B cell (primary cell): Measurements from ENCODE around the gene HIC1. TPM values are rescaled to one million over a fixed set of nuclear protein-coding genes. Genes with fewer than 3 reads are reported as not detected.

ENCODE experiments used
- ATAC-seq: fragments of 200-7000 bp; cut with Tn5 transposase; one replicate; pipeline ENCODE4 v1.10.0; 2021; ENCODE audit warnings: low read depth, mild to moderate bottlenecking, moderate number of reproducible peaks, moderate library complexity
- CTCF ChIA-PET: fragments of 350-600 bp; sonication (Branson Sonifier 250); formaldehyde crosslinking; loops from one replicate; lab custom pipeline; 2021; ENCODE audit warnings: antibody characterized with exemption, inconsistent platforms; lab: Charles Lee
- POLR2A ChIA-PET: fragments of 350-600 bp; sonication (Branson Sonifier 250); formaldehyde crosslinking; loops from one replicate; lab custom pipeline; 2021; ENCODE audit warnings: antibody characterized with exemption; lab: Charles Lee
- DNase-seq: peaks from one replicate; pipeline ENCODE4 v3.0.0; 2013
- H2AFZ ChIP-seq: 2 replicates; pipeline ENCODE4 v1.6.1; 2012; ENCODE audit warnings: mild to moderate bottlenecking, low read depth, low read length; ENCODE audit not compliant: insufficient read depth, poor library complexity, severe bottlenecking
- H3K27ac ChIP-seq, 2 donors: 1 replicate in 1 of 2; 2 replicates in 1 of 2; pipeline ENCODE4 v1.5.1; 2012 to 2013; ENCODE audit warnings: low read length in 2 of 2, mild to moderate bottlenecking in 2 of 2, moderate library complexity in 1 of 2
- H3K27me3 ChIP-seq, 4 experiments: fragments of 200-600 bp in 1 of 4; sonication (generic) in 1 of 4; replicated peaks in 1 of 4; 1 replicate in 2 of 4; 2 replicates in 2 of 4; pipeline versions ENCODE4 v1.6.1 to v1.7.0; 2013 to 2016; ENCODE audit warnings: low read length in 3 of 4, mild to moderate bottlenecking in 2 of 4, mixed read lengths in 1 of 4, moderate library complexity in 1 of 4; ENCODE audit not compliant: insufficient read depth in 4 of 4, control insufficient read depth in 3 of 4; ENCODE audit errors: control extremely low read depth in 1 of 4
- H3K36me3 ChIP-seq, 2 experiments: replicated peaks in 1 of 2; 1 replicate in 1 of 2; 2 replicates in 1 of 2; pipeline versions ENCODE4 v1.6.1 to v1.7.1; 2013; ENCODE audit warnings: low read length in 1 of 2; ENCODE audit not compliant: insufficient read depth in 2 of 2, control insufficient read depth in 1 of 2; ENCODE audit errors: control extremely low read depth in 1 of 2, extremely low read depth in 1 of 2
- H3K4me1 ChIP-seq, 2 donors: fragments of 200-600 bp in 1 of 2; sonication (generic) in 1 of 2; 1 replicate in 1 of 2; 2 replicates in 1 of 2; pipeline versions ENCODE4 v1.5.1 to v1.6.1; 2013 to 2017; ENCODE audit warnings: low read length in 2 of 2; ENCODE audit not compliant: control insufficient read depth in 2 of 2, insufficient read depth in 2 of 2
- H3K4me2 ChIP-seq: replicated peaks from 2 replicates; pipeline ENCODE3; 2012; ENCODE audit warnings: mild to moderate bottlenecking, low read depth, low read length; ENCODE audit not compliant: poor library complexity, severe bottlenecking
- H3K4me3 ChIP-seq, 5 experiments: fragments of 200-600 bp in 1 of 5; sonication (generic) in 1 of 5; 1 replicate in 3 of 5; 2 replicates in 2 of 5; pipeline versions ENCODE4 v1.5.1 to v1.7.0; 2011 to 2016; ENCODE audit warnings: low read length in 4 of 5, mild to moderate bottlenecking in 4 of 5, low read depth in 2 of 5, control low read depth in 1 of 5, moderate library complexity in 1 of 5; ENCODE audit not compliant: insufficient read depth in 1 of 5; ENCODE audit errors: control extremely low read depth in 1 of 5, extremely low read depth in 1 of 5
- H3K79me2 ChIP-seq: fragments of 200-600 bp; sonication (generic); one replicate; pipeline ENCODE4 v1.6.0; 2016; ENCODE audit warnings: low read length; ENCODE audit not compliant: control insufficient read depth, insufficient read depth
- H3K9ac ChIP-seq: fragments of 200-600 bp; sonication (generic); 2 replicates; pipeline ENCODE4 v1.6.1; 2017; ENCODE audit warnings: mild to moderate bottlenecking, low read length, moderate library complexity
- H3K9me3 ChIP-seq, 3 donors: one replicate each; pipeline versions ENCODE4 v1.6.1 to v1.7.1; 2013; ENCODE audit warnings: low read length in 2 of 3; ENCODE audit not compliant: control insufficient read depth in 2 of 3, insufficient read depth in 1 of 3; ENCODE audit errors: control extremely low read depth in 1 of 3
- H4K20me1 ChIP-seq: 2 replicates; pipeline ENCODE4 v1.6.0; 2012; ENCODE audit warnings: mild to moderate bottlenecking, low read length; ENCODE audit not compliant: insufficient read depth, control insufficient read depth, poor library complexity, severe bottlenecking
- H3K27ac Mint-ChIP-seq: one replicate; pipeline ENCODE4 v1.8.0; 2021; ENCODE audit warnings: mixed read lengths
- H3K27me3 Mint-ChIP-seq: one replicate; pipeline ENCODE4 v1.8.0; 2021; ENCODE audit warnings: mixed read lengths
- H3K4me1 Mint-ChIP-seq: one replicate; pipeline ENCODE4 v1.8.0; 2021; ENCODE audit warnings: mixed read lengths
- H3K4me3 Mint-ChIP-seq: one replicate; pipeline ENCODE4 v1.8.0; 2021; ENCODE audit warnings: mixed read lengths
- H3K9me3 Mint-ChIP-seq: one replicate; pipeline ENCODE4 v1.8.0; 2022; ENCODE audit warnings: mixed read lengths; ENCODE audit not compliant: insufficient read depth
- CTCF ChIP-seq: fragments of 200-600 bp; IDR thresholded peaks from one replicate; pipeline ENCODE4 v1.8.0; 2022; ENCODE audit warnings: antibody characterized with exemption, mild to moderate bottlenecking
- EZH2 ChIP-seq: IDR thresholded peaks from 2 replicates; pipeline ENCODE4 v1.6.1; 2012; ENCODE audit warnings: borderline replicate concordance, low read depth, mild to moderate bottlenecking, moderate library complexity, low read length; ENCODE audit not compliant: insufficient read depth, poor library complexity, severe bottlenecking
- WGBS: methylation state at CpG from one replicate; pipeline ENCODE4 v1.1.5; 2013; ENCODE audit warnings: missing lambda C conversion rate; ENCODE audit not compliant: insufficient coverage; 5-methylcytosine and 5-hydroxymethylcytosine counted together
- intact Hi-C: fragments of 100-400 bp; cut with micrococcal nuclease; formaldehyde crosslinking; loops from one replicate; pipeline ENCODE4 v1.10.0; 2022
- polyA plus RNA-seq: library from polyadenylated mRNA; depleted of rRNA; stranded (reverse); fragments of >200 nt; gene quantifications from 2 replicates; pipeline ENCODE4 v1.2.3, GENCODE V29; 2012
- total RNA-seq, 2 donors: library from RNA; stranded (reverse); fragments of 120-200 nt in 1 of 2; gene quantifications; 1 replicate in 1 of 2; 2 replicates in 1 of 2; pipeline versions ENCODE4 v1.2.3 to v1.2.4, GENCODE V29; 2013 to 2022

Gene HIC1
- total and polyA plus RNA-seq, 2 donors (not counting 1 experiment from before 2014, with no cell fraction given), result 0.46 to 1.9 TPM

GRCh38 chr17:2025622-2026309 lies 29.1 kb upstream of the HIC1 start:
- H3K9me3 Mint-ChIP-seq, result no peaks in the 10 kb centered on the region
- DNase-seq (peak; percentile 48), ATAC-seq (no peak)
- H3K27ac Mint-ChIP-seq, result no peak overlapping the region
- Histone ChIP-seq H3K9ac (peak overlapping the region; percentile 67), H3K27me3 (peaks cover 0 to 61% (median 22%) of the 10 kb centered on the region in 4 experiments), H3K4me2 (peak overlapping the region; percentile 96), H3K36me3 (no peaks in the 10 kb centered on the region), H3K4me3 (peak overlapping the region in 4 of 5 experiments; percentile 24 to 68 (median 54)), H4K20me1 (peaks cover 14% of the 10 kb centered on the region), H3K9me3 (peaks cover 0 to 17% (median 0%) of the 10 kb centered on the region in 3 donors), H3K27ac (no peak overlapping the region), H3K4me1 (peaks cover 41 to 43% of the 10 kb centered on the region in 2 donors), H2AFZ (peak overlapping the region; percentile 71), H3K79me2 (peaks cover 1% of the 10 kb centered on the region)
- TF ChIP-seq CTCF, result peak; percentile 13
- TF ChIP-seq EZH2, result peak; percentile 71
- POLR2A ChIA-PET, result interaction anchor here (0.6 to 0.7 kb wide), 2 partner anchors 12 to 701 kb away, joined by 3 to 4 read pairs; no protein-coding TSS in a partner anchor
- intact Hi-C loops, result loop anchor here (2.0 kb wide), 1 partner anchor 15 kb away; no protein-coding TSS in a partner anchor
- peak overlapping the region; percentile 85 for H3K4me3 Mint-ChIP-seq
- CTCF ChIA-PET, result interaction anchor here (1.3 to 1.7 kb wide), 4 partner anchors 29 to 309 kb away, joined by 3 to 6 read pairs (median 4); partner anchors contain the start of gene HIC1
- H3K4me1 Mint-ChIP-seq, result peaks cover 31% of the 10 kb centered on the region
- peaks cover 34% of the 10 kb centered on the region for H3K27me3 Mint-ChIP-seq
- 2% methylated on average over 48 of the region's 55 CpGs for WGBS
